NCI-H226 (cell line): ENCODE results near the gene NR2F1-AS1.
A peak's percentile ranks its signal among the peaks of the same experiment; 100 is the strongest.

Experiments used
- DNase-seq: peaks from one replicate; pipeline ENCODE4 v3.0.0-alpha.2; 2015

NR2F1-AS1 gene

DNA sequence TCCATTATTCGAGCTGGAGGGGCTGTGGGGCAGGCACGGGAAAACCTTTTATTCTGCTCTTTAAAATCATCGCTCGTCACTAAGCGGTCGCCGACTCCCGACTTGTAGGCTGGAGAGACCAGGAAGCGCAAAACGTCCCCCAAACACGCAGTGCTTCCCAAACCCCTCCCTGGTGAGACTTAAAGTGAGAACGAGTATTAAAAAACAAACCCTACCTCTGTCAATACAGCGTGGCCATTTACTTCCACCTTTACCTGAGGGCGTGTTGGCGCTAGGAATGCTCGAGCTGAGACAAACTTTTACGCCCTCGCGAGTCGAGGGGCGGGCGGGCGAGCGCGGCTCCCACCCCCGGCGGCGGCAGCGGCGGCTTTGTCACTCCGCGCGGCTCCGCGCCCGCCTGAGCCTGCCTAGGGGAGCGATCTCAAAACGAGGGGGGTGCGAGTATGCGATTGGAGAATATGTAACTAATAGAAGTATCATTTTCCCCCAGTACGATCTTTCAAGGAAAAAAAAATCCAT, at the start of gene NR2F1-AS1:
NR2F1-AS1 (minus strand) TSS at position 293 of the 519 bp plus-strand sequence.
- no peak for DNase-seq

DNA sequence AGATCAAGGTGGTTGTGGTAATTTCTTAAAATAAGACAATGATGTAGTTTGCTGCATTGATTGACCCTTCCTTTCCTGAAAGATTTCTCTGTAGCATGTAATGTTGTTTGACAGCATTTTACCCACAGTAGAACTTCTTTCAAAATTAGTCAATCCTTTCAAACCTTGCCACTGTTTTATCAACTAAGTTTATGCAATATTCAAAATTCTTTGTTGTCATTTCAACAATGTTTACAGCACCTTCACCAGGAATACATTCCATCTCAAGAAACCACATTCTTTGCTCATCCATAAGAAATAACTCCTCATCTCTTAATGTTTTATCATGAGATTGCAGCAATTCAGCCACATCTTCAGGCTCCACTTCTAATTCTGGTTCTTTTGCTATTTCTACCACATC, 45.8 kb upstream of the NR2F1-AS1 start:
- peak; percentile 39 for DNase-seq

DNA sequence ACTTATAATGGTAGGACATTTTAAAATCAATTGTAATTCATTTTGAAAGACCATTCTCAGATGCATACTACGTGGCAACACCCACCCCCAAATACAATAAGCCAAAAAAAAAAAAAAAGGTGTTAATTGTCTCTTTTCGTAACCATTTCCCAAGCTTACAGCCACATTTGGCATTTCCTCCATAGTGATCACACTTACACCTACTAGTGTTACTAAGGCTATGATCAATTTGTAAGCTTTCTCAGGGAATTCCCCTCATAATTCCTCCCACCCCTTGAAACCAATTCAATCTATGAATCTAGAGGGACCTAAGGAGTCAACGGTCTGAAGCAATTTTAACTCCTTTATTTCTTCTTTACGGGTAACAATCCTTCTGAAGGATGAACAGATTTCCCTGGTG, 42.1 kb upstream of the NR2F1-AS1 start:
- no peak for DNase-seq

DNA sequence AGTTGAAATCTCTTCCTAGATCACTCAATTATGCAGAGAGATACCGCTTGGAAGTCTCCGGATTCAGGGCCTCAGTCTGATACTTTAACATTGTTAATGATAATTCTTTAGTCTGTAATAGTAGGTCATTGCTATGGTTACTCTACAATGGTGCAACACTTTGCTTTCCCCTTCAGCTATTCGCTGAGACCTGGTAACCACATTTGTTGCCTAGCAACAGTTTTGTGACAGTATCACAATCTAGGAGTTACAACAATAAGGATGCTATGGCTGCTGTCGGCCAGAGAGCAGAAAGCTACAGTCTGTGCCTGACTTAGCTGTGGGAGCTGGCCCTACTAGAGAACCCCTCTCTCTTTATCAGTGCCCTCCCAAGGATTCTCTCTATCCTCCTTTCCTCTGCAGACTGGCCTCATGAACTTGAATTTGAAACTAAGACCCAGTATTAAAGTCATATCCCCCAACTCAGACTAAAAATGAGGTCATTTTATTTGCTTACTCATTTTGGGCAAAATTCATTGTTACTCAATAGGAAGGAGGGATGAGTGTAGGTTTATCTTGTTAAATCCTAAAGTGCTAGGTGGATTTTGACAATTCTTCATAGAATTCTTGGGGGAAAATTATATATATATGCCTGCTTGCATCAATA, 41.3 kb upstream of the NR2F1-AS1 start:
- DNase-seq = peak; percentile 49

DNA sequence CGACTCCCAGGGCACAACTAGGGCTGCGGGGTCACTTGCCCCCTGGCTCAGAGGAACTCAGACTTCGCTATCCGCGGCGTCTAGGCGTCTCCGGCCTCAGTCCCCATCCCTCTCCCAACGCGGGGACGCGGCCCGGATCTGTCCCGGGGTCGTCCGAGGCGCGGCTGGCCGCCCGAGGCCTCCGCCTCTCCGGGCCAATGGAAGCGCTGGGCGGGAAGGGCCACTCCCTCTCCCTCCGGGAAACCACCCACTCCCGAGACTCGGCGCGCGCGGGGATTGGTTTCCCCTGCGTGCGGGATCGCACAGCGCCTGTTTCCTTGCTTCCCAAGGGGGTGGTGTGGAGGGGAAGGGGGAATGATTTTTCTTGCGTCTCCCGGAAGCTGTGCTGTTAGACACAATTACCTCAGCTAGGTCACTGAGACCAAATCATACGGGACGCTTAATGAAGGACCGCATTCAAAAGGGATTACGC, 40.3 kb upstream of the NR2F1-AS1 start:
- no peak for DNase-seq

DNA sequence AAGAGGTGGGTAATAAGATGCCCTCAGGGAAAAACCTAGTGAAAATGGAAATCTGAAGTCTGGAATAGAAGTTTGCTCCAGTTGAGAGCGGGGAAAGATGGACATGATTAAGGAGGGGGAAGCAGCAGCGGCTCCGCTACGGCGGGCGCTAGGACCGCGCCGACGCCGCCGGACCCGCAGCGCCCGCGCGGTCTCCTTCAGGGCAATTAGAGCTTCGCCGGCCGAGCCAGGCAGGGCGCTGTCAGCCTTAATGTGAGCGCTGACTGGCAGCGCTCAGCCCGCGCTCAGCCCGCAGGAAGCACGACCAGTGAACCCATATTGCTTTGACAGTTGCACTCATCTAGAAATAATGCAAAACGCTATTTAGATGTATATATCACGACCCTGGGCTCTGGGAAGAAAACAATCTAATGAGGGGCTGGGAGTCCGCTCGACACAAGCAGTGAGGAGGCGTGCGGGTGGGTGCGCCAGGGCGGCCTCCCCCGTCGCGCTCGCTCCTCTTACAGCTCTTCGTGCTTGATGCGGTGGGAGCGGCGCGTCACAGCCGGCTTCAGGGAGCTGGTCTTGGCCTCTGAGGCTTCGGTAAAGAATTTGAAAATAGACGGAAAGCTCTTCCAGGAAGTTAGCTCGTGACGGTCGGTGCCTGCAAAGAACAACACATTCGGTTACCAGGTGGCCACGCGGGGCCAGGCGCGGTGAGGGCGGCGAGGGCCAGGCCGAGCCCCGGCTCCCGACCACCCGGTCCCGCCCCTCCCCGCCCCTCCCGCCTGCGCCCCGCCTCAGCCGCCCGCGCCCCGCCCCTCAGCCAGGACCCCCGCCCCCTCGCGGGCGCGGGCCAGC, 39.7 kb upstream of the NR2F1-AS1 start:
- peak; percentile 80 for DNase-seq

DNA sequence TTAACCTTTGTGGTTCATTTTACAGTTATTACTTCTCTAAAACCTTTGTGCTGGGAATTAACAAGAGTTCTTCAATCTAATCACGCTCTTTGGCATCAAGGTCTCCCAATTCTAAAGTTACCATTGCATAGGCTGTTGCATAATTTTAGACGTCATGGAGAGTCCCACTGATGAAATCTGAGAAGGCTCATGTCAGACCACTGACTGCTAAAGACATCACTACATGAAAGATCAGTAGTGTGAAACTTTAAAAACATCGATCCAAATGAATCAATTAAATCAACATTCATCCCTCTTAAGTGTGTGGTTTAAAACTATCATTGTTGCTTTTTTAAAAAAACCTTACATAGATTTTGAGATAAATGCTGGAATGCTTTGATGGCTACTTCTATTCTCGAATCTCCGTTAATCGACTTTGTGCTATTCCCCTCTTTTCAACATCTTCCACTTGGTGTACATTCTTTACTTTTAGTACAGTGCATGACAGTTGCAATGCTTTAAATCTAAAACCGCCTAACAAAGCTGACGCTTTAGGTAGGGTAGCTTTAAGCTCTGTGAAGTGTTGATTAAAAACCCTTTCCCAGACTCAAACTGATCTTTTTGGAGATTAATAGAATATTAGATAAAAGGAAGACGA, 35.6 kb upstream of the NR2F1-AS1 start:
- no peak for DNase-seq

DNA sequence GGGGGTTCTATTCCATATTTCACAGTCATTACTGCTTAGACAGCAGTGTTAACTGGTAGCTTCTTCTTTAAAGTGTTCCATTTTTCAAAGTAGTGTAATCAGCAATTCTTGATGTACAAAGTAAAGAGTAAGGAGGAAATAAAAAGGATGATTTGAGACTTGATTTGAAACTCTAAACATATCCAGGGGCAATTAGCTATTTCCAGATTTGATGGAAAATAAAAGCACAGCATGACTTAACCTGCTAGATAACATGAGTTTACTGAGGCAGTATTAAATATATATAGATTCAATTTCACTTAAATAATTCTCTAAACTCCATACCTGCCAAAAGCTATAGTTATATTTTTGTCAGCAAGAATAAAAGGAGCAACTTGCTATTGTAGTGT, 31.8 kb upstream of the NR2F1-AS1 start:
- no peak for DNase-seq

DNA sequence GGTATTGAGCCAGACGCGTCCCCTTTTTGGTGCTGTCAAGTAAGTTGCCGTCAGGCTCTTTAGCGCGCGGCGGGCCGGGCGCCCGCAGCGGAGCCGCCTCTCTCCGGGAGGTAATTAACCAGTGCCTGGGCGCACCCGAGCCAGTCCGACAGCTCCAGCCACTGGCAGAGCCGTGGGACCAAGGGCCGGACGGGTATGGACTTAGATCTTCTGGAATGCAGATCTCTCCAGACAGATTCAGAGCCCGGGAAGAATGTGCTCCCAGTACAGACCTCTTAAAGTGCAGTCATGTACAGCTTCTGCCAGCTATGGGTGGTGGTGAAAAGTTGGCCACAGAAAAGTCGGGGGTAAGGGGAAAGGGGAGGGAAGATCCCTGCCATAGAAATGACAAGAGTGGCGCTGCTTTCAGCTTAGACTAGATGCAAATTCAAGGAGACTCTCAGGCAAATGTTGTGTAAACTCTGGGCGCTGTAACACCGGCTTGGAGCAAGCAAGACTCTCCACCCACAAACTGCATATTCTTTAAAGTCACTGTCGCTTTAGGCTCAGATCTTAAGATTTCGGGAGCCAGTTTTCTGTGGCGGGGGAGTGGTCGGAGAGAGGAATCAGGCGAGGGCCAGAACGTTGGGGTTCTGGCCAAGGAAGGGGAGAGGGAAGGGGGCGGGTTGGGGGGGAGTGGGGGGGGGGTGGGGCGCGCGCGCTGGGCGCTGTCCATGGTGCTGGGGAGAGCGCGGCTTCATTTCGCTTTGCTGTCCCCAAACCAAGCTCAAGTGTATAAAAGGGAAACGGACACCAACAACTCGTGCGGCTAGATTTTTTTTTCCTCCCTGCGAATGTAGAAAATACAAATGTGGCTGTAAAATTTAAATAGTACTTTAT, 31.2 kb upstream of the NR2F1-AS1 start:
- no peak for DNase-seq

DNA sequence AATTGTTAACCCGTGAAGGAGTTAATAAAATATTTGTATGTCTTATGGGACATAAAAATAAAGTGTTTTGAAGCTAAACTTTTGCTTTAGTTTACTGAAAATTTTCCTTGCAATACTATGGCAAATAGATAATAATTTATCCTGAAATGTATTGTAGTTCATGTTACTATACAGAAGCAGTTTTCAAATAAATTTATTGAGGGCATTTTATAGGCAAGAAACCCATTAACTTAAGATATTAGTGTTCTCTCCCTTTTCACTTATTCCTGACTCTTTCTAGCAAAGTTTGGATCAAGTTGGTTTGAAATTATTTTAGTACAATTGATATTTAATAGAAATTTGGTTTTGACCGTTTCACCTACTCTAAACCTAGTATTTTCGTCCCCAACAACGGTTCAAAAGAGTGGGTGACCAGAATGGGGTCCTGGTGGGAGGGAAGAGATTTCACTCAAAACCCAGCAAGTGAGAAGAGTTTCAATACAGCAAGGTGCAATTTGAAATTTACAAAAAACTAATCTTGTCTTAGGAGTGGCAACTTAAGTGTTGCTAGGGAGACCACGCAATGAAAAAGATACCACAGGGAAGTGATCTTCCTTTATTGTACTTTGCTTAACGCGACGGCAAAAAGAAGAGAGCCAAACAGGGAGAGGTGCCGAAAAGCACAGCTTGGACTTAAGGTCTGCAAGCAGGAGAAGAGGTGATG, 30.4 kb upstream of the NR2F1-AS1 start:
- DNase-seq = no peak

DNA sequence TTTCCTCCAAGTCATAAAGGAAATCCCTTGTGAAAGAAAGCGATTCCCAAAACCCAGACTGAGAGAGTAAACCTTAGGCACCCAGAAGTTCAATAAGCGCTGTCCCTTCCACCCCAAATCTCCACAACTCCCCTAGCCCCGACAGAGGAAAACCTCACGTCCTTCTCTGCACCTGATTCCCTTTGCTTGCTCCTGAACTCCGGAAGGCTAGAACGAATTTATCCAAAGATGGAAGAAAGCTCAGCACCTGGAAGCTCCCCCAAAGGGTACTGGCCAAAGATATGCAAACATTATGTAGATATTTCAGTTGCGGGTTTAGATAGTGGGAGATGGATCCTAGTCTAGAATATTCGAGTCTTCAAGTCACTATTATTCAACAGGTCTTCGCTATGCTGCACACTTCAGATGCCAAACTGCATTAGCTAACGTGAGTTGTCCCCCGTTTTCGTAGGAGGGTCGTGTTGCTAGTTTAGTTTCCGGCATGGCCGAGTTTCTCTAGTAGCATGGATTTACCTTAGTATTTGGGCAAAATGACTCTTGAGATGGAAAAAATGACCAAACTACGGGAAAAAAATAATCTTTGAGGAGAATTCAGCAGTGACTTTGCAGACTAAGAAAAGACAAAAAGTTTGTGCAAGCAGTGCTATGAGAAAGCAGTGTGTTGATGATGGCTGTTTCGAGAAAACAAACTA, 29.7 kb upstream of the NR2F1-AS1 start:
- no peak for DNase-seq

DNA sequence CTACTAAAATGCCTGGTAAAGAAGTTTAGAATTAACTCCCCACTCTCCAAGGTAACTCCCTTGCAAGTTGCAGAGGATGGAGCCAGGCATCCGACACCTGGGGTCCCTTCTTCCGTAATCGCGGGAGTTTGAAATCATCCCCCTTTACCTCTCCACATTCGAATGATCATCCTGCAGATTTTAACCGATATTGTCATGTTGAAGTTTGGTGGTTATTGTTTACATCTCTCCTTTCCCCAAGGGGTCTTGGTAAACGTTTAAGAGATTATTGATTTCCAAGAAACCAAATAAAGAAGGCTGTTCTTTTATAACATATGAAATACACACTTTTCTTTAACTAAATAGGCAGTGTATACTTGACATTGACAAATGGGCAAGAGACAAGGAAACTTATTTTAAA, 28.7 kb upstream of the NR2F1-AS1 start:
- no peak for DNase-seq

DNA sequence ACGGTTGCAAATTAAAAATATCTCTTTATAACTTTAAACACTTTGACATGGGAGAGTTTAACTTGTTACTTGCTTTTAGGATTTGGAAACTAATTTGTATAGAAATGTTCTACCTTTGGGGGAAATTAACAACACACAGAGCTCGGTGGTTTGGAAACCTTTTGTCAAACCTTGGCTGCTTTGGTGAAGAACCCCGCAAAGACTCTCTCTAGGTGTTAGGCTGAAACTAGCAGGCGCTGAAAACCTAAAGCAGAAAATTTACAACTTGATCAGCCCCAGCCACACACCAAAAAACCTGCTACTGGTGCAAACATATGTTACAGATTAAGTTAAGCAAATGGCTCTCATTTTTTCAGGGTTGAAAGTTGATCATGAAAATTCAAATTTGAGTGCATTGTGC, 27.8 kb upstream of the NR2F1-AS1 start:
- no peak for DNase-seq

DNA sequence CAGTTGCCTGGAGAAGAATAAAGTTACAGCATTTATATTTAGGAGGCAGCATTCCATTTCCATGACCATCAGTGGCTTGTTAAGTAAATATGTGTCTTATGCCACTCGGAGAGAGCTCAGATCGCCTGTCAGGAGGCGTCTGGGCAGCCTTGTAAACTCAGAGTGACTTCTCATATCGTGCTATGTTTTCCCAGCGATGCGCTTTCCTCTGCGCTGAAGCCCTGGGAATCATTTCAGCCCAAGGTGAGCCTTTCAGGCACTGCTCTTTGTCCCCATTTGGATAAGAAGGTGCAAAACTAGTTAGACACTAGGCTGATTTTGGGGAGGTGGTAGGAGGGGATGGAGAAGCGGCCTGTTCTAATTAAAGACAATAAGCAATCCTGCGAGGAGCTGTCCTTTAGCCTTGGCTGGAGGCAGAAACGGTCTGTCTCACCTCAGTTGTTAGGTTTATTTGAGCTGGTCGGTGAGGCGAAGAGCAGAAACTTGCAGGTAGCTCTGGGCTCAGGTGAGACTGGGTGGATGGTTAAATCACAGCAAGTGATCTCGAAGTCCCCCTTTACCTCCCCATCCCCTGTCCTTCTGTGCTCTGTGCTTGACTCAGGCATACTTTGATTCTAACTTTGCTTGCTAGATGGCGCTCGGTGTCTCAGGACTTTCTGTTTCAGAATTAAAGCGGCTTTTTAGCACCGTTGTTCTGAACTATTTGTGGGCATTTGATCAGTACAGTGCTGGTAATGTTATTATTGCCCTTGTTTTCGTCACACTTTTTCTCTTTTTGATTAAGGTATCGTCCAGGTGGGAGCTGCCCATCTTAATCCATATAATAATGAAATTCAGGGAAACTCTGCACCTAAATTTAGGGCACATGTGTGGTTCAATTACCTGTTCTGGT, 26.6 kb upstream of the NR2F1-AS1 start:
- peak; percentile 45 for DNase-seq

DNA sequence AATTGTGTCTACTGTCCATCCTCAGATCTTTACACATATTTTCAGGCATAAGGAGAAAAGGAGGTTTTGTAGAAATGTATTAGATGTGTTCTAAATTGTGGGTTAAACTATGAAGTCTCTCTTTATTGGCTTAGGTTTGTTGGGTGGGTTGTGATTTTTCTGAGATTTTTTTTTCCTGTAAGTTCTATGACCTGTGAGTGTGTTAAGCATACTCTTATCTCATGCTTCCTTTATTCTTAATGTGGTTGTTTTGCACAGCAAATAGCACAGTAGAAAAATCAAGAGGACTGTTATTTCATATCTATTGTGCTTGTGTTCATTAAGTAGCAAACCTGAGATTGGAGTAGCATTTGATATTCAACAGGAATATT, 25.3 kb upstream of the NR2F1-AS1 start:
- DNase-seq = no peak

DNA sequence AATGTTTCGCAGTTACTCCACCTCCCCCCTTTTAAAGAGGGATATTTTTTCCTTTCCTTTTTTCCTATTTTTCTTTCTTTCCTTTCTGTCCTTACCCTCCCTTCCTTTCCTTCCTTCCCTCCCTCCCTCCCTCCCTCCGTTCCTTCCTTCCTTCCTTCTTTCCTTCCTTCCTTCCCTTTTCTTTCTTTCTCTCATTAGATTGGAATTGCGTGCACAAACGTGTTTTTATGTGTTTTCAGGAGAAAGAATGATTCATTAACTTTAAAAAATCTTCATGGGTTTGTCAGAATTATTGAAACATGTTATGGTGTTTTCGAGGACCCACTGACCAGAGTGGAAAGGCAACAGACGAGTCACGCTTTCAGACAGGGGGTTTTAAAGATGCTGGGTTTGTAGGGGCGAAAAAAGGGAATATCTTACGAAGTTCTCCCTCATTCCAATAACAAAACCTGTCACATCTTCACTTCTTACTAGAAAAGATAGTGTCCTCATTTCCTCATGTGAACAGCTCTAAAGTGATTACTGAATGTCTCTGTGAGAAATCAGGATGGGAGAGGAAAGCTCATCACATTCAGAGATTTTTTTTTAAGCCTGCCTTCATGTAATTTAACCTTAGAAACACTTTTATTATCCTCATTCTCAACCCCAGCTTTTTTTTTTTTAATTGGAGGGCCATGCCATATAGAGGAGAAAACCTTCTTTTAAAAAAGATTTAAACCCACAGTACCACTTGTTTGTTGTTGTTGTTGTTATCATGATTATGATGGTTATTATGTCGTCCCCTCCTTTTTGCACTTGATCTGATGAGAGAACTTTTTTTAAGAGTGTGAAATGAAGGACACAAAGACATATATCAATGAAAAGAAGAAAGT, 23.9 kb upstream of the NR2F1-AS1 start:
- DNase-seq = no peak

DNA sequence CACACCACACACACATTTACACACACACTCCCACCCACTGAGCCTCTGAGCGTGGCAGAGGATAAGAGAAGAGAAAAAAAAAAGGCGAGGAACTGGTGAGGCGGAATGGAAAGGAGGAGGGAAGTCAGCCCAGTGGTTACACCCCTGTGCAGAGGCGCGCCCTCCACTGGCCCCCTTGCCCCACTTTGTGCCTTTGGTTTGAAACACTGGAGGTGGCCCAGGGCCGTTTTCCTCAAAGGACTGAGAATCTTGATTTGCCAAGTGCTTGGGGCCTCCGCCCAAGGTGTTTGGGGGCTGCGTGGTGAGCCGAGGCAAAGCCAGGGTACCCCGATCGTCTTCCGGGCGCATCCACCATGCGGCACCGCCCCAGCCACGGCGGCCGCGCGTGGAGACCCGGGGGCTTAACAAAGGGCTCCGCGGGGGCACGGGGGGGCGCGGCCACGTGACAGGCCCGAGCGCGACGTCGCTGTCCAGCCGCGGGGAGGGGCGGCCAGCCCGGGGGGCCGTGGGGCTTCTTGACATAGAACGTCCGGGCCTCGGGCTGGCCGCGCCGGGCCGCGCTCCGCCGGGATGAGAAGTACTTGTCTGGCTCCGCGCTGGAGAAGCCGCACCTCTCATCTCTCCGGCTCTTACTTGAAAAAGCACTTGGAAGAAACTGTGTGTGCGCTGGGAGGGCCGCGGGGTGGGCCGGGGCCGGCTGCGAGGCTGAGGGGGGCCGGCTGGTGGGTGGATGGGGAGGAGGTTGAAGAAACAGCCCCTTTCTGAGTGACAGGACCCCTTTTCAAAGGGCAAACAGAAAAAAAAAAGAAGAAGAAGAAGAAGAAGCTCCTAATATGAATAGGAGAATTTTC, 23.0 kb upstream of the NR2F1-AS1 start:
- no peak for DNase-seq

DNA sequence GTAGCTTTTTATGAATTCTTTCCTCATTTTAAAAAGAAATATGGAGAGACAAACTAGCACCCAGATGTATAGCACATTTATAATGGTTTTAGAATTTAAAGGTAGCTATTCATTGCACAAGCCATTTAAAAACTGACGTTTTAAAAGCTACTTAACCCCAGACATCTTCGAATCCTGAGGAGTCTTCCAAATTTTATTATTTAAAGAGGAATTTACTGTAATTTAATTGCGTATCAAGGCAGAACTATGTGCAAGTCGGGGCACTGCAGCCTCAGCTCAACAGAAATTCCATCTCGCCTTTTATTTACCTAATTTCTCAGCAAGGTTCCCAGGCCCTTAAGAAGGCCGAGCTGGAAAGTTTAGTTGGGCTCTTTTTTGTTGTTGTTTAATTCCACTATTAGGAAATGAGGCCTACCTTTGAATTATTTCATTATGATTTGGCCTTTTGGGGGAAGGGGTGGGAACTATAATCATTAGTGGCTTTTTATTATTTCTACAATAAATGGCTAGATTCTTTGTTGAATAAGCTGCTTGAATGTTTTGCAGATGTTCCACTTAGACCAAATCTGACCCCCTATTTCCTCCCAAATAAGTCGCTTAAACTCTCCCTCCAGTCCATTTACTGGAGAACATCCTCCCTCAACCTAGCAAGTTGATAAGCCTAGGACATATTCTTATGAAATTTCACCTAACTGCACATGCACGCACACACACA, 22.2 kb upstream of the NR2F1-AS1 start:
- DNase-seq = no peak
